Activated CD8-positive, alpha-beta T cell treated with anti-CD3 and anti-CD28 coated beads for 36 hours (primary cell): Measurements from ENCODE around the gene MRAP. TPM values are rescaled to one million over a fixed set of nuclear protein-coding genes. Genes with fewer than 3 reads are reported as not detected.

Experiments
- ATAC-seq: fragments of 200-7000 bp; cut with Tn5 transposase; one replicate; pipeline ENCODE4 v1.10.0; 2021; ENCODE audit warnings: mild to moderate bottlenecking, moderate library complexity
- CTCF ChIA-PET: fragments of 350-600 bp; sonication (Branson Sonifier 250); formaldehyde crosslinking; loops from one replicate; lab custom pipeline; 2021; ENCODE audit warnings: antibody characterized with exemption; lab: Charles Lee
- POLR2A ChIA-PET: fragments of 350-600 bp; sonication (Branson Sonifier 250); formaldehyde crosslinking; loops from one replicate; lab custom pipeline; 2021; ENCODE audit warnings: antibody characterized with exemption; lab: Charles Lee
- DNase-seq: peaks from one replicate; pipeline ENCODE4 v3.0.0-alpha.2; 2020
- H3K27ac Mint-ChIP-seq: one replicate; pipeline ENCODE4 v1.8.0; 2021; ENCODE audit warnings: mild to moderate bottlenecking, mixed read lengths
- H3K27me3 Mint-ChIP-seq: one replicate; pipeline ENCODE4 v1.8.0; 2021; ENCODE audit warnings: mixed read lengths
- H3K36me3 Mint-ChIP-seq: one replicate; pipeline ENCODE4 v1.8.0; 2021; ENCODE audit warnings: low read depth, mixed read lengths
- H3K4me1 Mint-ChIP-seq: one replicate; pipeline ENCODE4 v1.8.0; 2021; ENCODE audit warnings: low read depth, mixed read lengths
- H3K4me3 Mint-ChIP-seq: one replicate; pipeline ENCODE4 v1.8.0; 2021; ENCODE audit warnings: mild to moderate bottlenecking, moderate library complexity, mixed read lengths
- H3K9me3 Mint-ChIP-seq: one replicate; pipeline ENCODE4 v1.8.0; 2021; ENCODE audit warnings: mixed read lengths
- CTCF ChIP-seq: fragments of 200-600 bp; IDR thresholded peaks from one replicate; pipeline ENCODE4 v1.8.0; 2022; ENCODE audit warnings: antibody characterized with exemption, mild to moderate bottlenecking
- intact Hi-C: fragments of 100-400 bp; cut with micrococcal nuclease; formaldehyde crosslinking; loops from one replicate; pipeline ENCODE4 v1.10.0; 2022
- total RNA-seq, 2 experiments: library from RNA; stranded (reverse); gene quantifications; one replicate each; pipeline ENCODE4 v1.2.3, GENCODE V29; 2021

Gene MRAP
- not detected for total RNA-seq

- CTCF ChIA-PET, result no interaction called here
Observed at GRCh38 chr21:32298658-32299081, at the start of gene MRAP. TSS of gene MRAP (plus strand) at chr21:32298855. CDS start at chr21:32298972, 117 bp downstream.

GRCh38 chr21:32249511-32250280 lies 49.0 kb upstream of the MRAP start:
- peaks cover 8% of the 10 kb centered on the region for H3K27me3 Mint-ChIP-seq
- TF ChIP-seq CTCF, result no peak
- DNase-seq (no peak), ATAC-seq (no peak)
- CTCF ChIA-PET, result interaction anchor here (2.4 kb wide), 1 partner anchor 8 kb away, joined by 10 read pairs; no protein-coding TSS in a partner anchor
- H3K4me1 Mint-ChIP-seq, result no peaks in the 10 kb centered on the region
- H3K36me3 Mint-ChIP-seq, result no peaks in the 10 kb centered on the region
- no peak overlapping the region for H3K4me3 Mint-ChIP-seq
- no peak overlapping the region for H3K27ac Mint-ChIP-seq
- intact Hi-C loops, result no loop called here
- H3K9me3 Mint-ChIP-seq, result peaks cover 4% of the 10 kb centered on the region
- POLR2A ChIA-PET, result interaction anchor here (1.0 kb wide), 1 partner anchor 12 kb away, joined by 3 read pairs; no protein-coding TSS in a partner anchor

More at GRCh38 chr21:32298658-32299081, at the start of gene MRAP:
- H3K27ac Mint-ChIP-seq, result no peak within 1 kb of the TSS
- H3K27me3 Mint-ChIP-seq, result no peaks in the 10 kb centered on the region
- POLR2A ChIA-PET, result interaction anchor here (1.0 kb wide), 1 partner anchor 19 kb away, joined by 3 read pairs; no protein-coding TSS in a partner anchor
- DNase-seq, result no peak
- H3K36me3 Mint-ChIP-seq, result peaks cover 15% of the 10 kb centered on the region
- H3K4me1 Mint-ChIP-seq, result no peaks in the 10 kb centered on the region
- intact Hi-C loops, result no loop called here
- no peak within 1 kb of the TSS for H3K4me3 Mint-ChIP-seq
- no peak for TF ChIP-seq CTCF
- ATAC-seq, result no peak
- no peaks in the 10 kb centered on the region for H3K9me3 Mint-ChIP-seq

GRCh38 chr21:32252136-32252535 lies 46.5 kb upstream of the MRAP start:
- intact Hi-C loops, result no loop called here

GRCh38 chr21:32253215-32253641 lies 45.4 kb upstream of the MRAP start:
- H3K27ac Mint-ChIP-seq, result no peak overlapping the region
- DNase-seq (no peak), ATAC-seq (no peak)
- peaks cover 8% of the 10 kb centered on the region for H3K27me3 Mint-ChIP-seq
- no peak for TF ChIP-seq CTCF
- CTCF ChIA-PET, result no interaction called here
- H3K4me3 Mint-ChIP-seq, result no peak overlapping the region
- H3K36me3 Mint-ChIP-seq, result no peaks in the 10 kb centered on the region
- intact Hi-C loops, result no loop called here
- no peaks in the 10 kb centered on the region for H3K4me1 Mint-ChIP-seq
- peaks cover 4% of the 10 kb centered on the region for H3K9me3 Mint-ChIP-seq
- POLR2A ChIA-PET, result no interaction called here

More at GRCh38 chr21:32252136-32252535, 46.5 kb upstream of the MRAP start:
- ATAC-seq (no peak), DNase-seq (no peak)
- Mint-ChIP-seq H3K4me3 (no peak overlapping the region), H3K4me1 (no peaks in the 10 kb centered on the region), H3K27me3 (peaks cover 8% of the 10 kb centered on the region), H3K9me3 (peaks cover 4% of the 10 kb centered on the region), H3K27ac (no peak overlapping the region), H3K36me3 (no peaks in the 10 kb centered on the region)
- CTCF ChIA-PET, result no interaction called here
- TF ChIP-seq CTCF, result no peak
- POLR2A ChIA-PET, result no interaction called here

GRCh38 chr21:32256251-32256650 lies 42.4 kb upstream of the MRAP start:
- Mint-ChIP-seq H3K27me3 (peaks cover 2% of the 10 kb centered on the region), H3K27ac (no peak overlapping the region), H3K36me3 (no peaks in the 10 kb centered on the region), H3K9me3 (peaks cover 2% of the 10 kb centered on the region), H3K4me1 (no peaks in the 10 kb centered on the region), H3K4me3 (no peak overlapping the region)
- POLR2A ChIA-PET, result no interaction called here
- ATAC-seq (no peak), DNase-seq (no peak)
- CTCF ChIA-PET, result interaction anchor here (3.3 kb wide), 1 partner anchor 390 kb away, joined by 17 read pairs; no protein-coding TSS in a partner anchor
- no peak for TF ChIP-seq CTCF
- intact Hi-C loops, result loop anchor here (5.0 kb wide), 1 partner anchor 389 kb away; no protein-coding TSS in a partner anchor
